ENCODE results near the gene CACNB1.

- TF ChIP-seq POLR2AphosphoS5 (IDR thresholded peaks at IDR 0.05) (no peak), POLR2A (IDR thresholded peaks at IDR 0.05) (no peak)
- TF ChIP-seq, protein P1, sequence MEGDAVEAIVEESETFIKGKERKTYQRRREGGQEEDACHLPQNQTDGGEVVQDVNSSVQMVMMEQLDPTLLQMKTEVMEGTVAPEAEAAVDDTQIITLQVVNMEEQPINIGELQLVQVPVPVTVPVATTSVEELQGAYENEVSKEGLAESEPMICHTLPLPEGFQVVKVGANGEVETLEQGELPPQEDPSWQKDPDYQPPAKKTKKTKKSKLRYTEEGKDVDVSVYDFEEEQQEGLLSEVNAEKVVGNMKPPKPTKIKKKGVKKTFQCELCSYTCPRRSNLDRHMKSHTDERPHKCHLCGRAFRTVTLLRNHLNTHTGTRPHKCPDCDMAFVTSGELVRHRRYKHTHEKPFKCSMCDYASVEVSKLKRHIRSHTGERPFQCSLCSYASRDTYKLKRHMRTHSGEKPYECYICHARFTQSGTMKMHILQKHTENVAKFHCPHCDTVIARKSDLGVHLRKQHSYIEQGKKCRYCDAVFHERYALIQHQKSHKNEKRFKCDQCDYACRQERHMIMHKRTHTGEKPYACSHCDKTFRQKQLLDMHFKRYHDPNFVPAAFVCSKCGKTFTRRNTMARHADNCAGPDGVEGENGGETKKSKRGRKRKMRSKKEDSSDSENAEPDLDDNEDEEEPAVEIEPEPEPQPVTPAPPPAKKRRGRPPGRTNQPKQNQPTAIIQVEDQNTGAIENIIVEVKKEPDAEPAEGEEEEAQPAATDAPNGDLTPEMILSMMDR (IDR thresholded peaks at IDR 0.05) = no peak
These were observed 10.2 kb downstream of the CACNB1 start for GRCh38 chr17:39187152-39187830.
